ENCODE data around the gene DPYSL4. TPM values are rescaled to one million over a fixed set of nuclear protein-coding genes. Genes with fewer than 3 reads are reported as not detected.

The DPYSL4 gene
- total RNA-seq, 1 donor from 2014 or later, result 35.2 TPM

- H3K27me3 Mint-ChIP-seq (ENCODE audit: low read depth), result peaks cover 3% of the 10 kb centered on the region
- TF ChIP-seq, protein P1, sequence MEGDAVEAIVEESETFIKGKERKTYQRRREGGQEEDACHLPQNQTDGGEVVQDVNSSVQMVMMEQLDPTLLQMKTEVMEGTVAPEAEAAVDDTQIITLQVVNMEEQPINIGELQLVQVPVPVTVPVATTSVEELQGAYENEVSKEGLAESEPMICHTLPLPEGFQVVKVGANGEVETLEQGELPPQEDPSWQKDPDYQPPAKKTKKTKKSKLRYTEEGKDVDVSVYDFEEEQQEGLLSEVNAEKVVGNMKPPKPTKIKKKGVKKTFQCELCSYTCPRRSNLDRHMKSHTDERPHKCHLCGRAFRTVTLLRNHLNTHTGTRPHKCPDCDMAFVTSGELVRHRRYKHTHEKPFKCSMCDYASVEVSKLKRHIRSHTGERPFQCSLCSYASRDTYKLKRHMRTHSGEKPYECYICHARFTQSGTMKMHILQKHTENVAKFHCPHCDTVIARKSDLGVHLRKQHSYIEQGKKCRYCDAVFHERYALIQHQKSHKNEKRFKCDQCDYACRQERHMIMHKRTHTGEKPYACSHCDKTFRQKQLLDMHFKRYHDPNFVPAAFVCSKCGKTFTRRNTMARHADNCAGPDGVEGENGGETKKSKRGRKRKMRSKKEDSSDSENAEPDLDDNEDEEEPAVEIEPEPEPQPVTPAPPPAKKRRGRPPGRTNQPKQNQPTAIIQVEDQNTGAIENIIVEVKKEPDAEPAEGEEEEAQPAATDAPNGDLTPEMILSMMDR (IDR thresholded peaks at IDR 0.05), result no peak
- H3K27ac Mint-ChIP-seq (ENCODE audit: unreplicated experiment), result no peak overlapping the region
- H3K4me1 Mint-ChIP-seq (ENCODE audit: low read depth), result no peaks in the 10 kb centered on the region
- no peaks in the 10 kb centered on the region for H3K9me3 Mint-ChIP-seq (ENCODE audit: low read depth)
- no peaks in the 10 kb centered on the region for H3K36me3 Mint-ChIP-seq (ENCODE audit: low read depth)
- peak; percentile 91 for DNase-seq (ENCODE audit: low spot score)
- H3K4me3 Mint-ChIP-seq (ENCODE audit: unreplicated experiment), result no peak overlapping the region
Observed at GRCh38 chr10:132148261-132149251, 38.2 kb upstream of the DPYSL4 start.

- no peak overlapping the region for H3K27ac Mint-ChIP-seq (ENCODE audit: unreplicated experiment)
- H3K36me3 Mint-ChIP-seq (ENCODE audit: low read depth), result no peaks in the 10 kb centered on the region
- H3K4me3 Mint-ChIP-seq (ENCODE audit: unreplicated experiment), result no peak overlapping the region
- H3K9me3 Mint-ChIP-seq (ENCODE audit: low read depth), result no peaks in the 10 kb centered on the region
- peak; percentile 67 for DNase-seq (ENCODE audit: low spot score)
- no peaks in the 10 kb centered on the region for H3K4me1 Mint-ChIP-seq (ENCODE audit: low read depth)
- H3K27me3 Mint-ChIP-seq (ENCODE audit: low read depth), result peaks cover 3% of the 10 kb centered on the region
- TF ChIP-seq, protein P1 (IDR thresholded peaks at IDR 0.05), result no peak
Observed at GRCh38 chr10:132149271-132149670, 37.5 kb upstream of the DPYSL4 start.

DNA sequence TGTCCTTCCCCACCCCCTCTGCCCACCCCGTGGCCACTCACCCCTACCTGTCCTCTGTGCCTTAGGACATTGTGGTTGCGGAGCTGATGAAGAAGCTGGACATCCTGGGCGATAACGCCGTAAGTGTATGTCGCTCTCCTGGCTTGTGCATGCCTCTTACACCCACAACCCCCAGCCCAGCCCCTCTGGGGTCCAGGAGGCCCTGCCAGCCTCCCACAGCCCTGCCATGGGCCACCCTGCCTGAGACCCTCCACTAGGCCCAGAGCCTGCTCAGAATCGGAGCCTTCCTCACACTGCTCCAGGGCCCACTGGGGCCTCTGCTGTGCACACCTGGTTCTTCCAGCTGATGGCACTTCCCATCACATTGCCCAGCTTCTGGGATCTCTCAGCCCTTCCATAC lies 36.8 kb upstream of the DPYSL4 start:
- no peaks in the 10 kb centered on the region for H3K9me3 Mint-ChIP-seq (ENCODE audit: low read depth)
- H3K36me3 Mint-ChIP-seq (ENCODE audit: low read depth), result no peaks in the 10 kb centered on the region
- H3K4me1 Mint-ChIP-seq (ENCODE audit: low read depth), result no peaks in the 10 kb centered on the region
- TF ChIP-seq, protein P1 (IDR thresholded peaks at IDR 0.05), result no peak
- no peak overlapping the region for H3K4me3 Mint-ChIP-seq (ENCODE audit: unreplicated experiment)
- peaks cover 3% of the 10 kb centered on the region for H3K27me3 Mint-ChIP-seq (ENCODE audit: low read depth)
- peak; percentile 71 for DNase-seq (ENCODE audit: low spot score)
- no peak overlapping the region for H3K27ac Mint-ChIP-seq (ENCODE audit: unreplicated experiment)

- peaks cover 3% of the 10 kb centered on the region for H3K27me3 Mint-ChIP-seq (ENCODE audit: low read depth)
- TF ChIP-seq, protein P1 (IDR thresholded peaks at IDR 0.05), result no peak
- H3K4me3 Mint-ChIP-seq (ENCODE audit: unreplicated experiment), result no peak overlapping the region
- H3K4me1 Mint-ChIP-seq (ENCODE audit: low read depth), result no peaks in the 10 kb centered on the region
- no peak for DNase-seq (ENCODE audit: low spot score)
- no peaks in the 10 kb centered on the region for H3K9me3 Mint-ChIP-seq (ENCODE audit: low read depth)
- no peaks in the 10 kb centered on the region for H3K36me3 Mint-ChIP-seq (ENCODE audit: low read depth)
- H3K27ac Mint-ChIP-seq (ENCODE audit: unreplicated experiment), result no peak overlapping the region
Observed at GRCh38 chr10:132150777-132151176, 36.0 kb upstream of the DPYSL4 start.

DNA sequence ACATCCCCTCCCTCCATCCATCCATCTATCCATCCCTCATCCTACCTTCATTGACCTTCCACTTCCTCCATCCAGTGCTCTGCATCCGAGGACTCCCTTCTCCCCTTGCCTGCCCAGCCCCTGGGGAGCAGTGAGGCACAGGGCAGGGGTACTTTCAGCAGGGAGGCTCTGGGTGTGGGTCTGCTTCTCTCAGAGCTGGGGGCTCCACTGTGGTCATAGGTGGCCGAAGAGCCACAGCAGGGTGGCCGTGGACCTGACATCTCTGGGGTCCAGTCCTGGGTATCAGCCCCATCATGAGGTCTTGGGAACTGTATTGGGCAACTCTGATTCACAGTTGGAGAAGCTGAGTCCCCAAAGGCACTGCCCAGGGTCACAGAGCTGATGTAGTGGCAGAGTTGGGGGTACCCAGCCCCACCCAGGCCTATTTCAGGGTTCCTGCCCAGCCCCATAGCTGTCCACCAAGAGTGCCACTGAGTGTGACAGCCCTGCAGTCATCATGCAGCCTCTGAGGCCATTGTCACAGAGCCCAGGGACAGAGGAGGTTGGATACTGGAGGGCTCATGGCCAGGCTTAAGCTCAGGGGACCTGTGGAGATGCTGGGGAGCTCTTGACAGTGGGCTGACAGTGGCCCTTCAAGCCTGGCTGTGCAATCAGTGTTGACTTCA lies 35.3 kb upstream of the DPYSL4 start:
- peaks cover 3% of the 10 kb centered on the region for H3K27me3 Mint-ChIP-seq (ENCODE audit: low read depth)
- TF ChIP-seq, protein P1 (IDR thresholded peaks at IDR 0.05), result no peak
- no peaks in the 10 kb centered on the region for H3K9me3 Mint-ChIP-seq (ENCODE audit: low read depth)
- DNase-seq (ENCODE audit: low spot score), result peak; percentile 52
- no peak overlapping the region for H3K27ac Mint-ChIP-seq (ENCODE audit: unreplicated experiment)
- no peaks in the 10 kb centered on the region for H3K4me1 Mint-ChIP-seq (ENCODE audit: low read depth)
- no peak overlapping the region for H3K4me3 Mint-ChIP-seq (ENCODE audit: unreplicated experiment)
- H3K36me3 Mint-ChIP-seq (ENCODE audit: low read depth), result no peaks in the 10 kb centered on the region
